Erythroblast (primary cell): ENCODE data around the gene POLE.

Experiments used
- GATA1 ChIP-seq: IDR thresholded peaks from 2 replicates; pipeline ENCODE4 v1.6.1; 2011; ENCODE audit warnings: low read depth, mild to moderate bottlenecking, control low read depth, low read length, moderate library complexity
- POLR2A ChIP-seq: IDR thresholded peaks from 2 replicates; pipeline ENCODE4 v1.6.1; 2011; ENCODE audit warnings: mild to moderate bottlenecking, low read length

GRCh38 chr12:132734206-132734605 lies 47.1 kb upstream of the POLE start:
- TF ChIP-seq POLR2A (no peak), GATA1 (no peak)
